Measurements from ENCODE around the gene ERN1. TPM values are rescaled to one million over a fixed set of nuclear protein-coding genes. Genes with fewer than 3 reads are reported as not detected.

The ERN1 gene
- total and polyA plus RNA-seq, 2 experiments from 2014 or later, result 8.9 to 12.4 TPM

DNA sequence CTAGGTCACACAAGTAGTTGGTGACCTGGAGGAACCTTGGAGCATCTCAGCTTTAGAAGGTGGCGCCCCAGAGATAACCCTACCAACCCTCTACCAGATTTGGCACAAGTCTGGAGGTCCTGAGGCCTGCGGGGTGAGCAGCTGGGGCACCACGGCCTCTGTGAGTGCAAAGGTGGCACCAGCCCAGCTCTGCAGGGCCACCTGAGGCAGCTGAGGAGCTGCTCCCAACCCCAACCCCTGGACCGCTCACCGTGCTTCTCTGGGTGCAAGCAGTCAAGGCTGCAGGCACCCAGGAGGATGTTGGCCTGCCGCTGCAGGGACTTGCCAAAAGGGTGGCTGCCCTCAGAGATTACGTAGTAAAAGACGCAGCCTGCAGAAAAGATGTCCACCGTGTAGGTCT lies 81.1 kb downstream of the ERN1 start:
- no peak overlapping the region for H3K27ac ChIP-seq
- no peaks in the 10 kb centered on the region for H3K27me3 ChIP-seq
- H3K4me3 ChIP-seq, result no peak overlapping the region
- no peak for DNase-seq (ENCODE audit: low read depth in 1 of 2, low spot score in 1 of 2)
- H3K9me3 ChIP-seq (ENCODE audit: low read depth), result no peaks in the 10 kb centered on the region
- TF ChIP-seq CTCF (IDR thresholded peaks at IDR 0.05; ENCODE audit: low read depth, low read length), result no peak
- no peaks in the 10 kb centered on the region for H3K4me1 ChIP-seq (ENCODE audit: low read depth)
- H3K36me3 ChIP-seq, result peaks cover 4% of the 10 kb centered on the region

GRCh38 chr17:64045176-64045575 lies 84.8 kb downstream of the ERN1 start:
- H3K36me3 ChIP-seq, result peaks cover 4% of the 10 kb centered on the region
- H3K9me3 ChIP-seq (ENCODE audit: low read depth), result no peaks in the 10 kb centered on the region
- H3K4me3 ChIP-seq, result no peak overlapping the region
- no peaks in the 10 kb centered on the region for H3K27me3 ChIP-seq
- TF ChIP-seq CTCF (IDR thresholded peaks at IDR 0.05; ENCODE audit: low read depth, low read length), result no peak
- H3K4me1 ChIP-seq (ENCODE audit: low read depth), result no peaks in the 10 kb centered on the region
- DNase-seq (ENCODE audit: low read depth in 1 of 2, low spot score in 1 of 2), result no peak
- H3K27ac ChIP-seq, result no peak overlapping the region

DNA sequence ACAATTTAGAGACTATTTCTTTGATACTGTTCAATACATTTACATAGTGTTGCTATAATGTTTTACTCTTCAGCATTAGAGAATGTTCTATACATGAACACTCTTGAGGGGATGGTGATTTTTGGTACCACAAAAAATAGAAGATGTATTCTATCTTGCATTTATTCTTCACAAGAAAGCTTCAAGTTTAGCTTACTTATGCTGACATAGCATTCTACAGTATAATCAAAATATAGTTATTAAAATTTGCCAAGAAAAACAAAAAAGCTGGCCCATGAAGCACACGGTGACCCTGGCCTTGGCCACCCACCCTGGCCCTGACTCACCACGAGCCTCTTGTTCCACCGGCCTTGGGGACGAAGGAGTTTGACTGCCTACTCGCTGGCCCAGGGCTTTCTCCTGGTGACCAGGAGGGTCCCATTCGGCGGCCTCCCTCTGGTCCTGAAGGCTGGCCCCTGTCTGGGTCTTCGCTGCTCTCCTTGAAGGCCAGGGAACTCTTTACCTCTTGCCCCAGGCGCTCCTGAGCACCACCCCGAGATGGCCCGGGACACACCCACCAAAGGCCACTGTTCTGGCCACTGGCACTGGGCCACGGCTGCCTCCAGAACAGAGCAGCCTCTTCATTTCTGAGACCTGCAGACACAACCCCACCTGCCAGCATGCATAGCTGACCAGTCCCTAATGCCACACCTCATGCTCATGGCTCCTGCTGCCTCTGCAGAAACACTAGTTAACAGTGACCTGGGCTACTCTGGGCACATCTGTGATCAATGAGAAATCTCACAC lies 87.1 kb downstream of the ERN1 start:
- H3K36me3 ChIP-seq, result peaks cover 4% of the 10 kb centered on the region
- no peak overlapping the region for H3K27ac ChIP-seq
- no peak overlapping the region for H3K4me3 ChIP-seq
- no peaks in the 10 kb centered on the region for H3K9me3 ChIP-seq (ENCODE audit: low read depth)
- no peak for TF ChIP-seq CTCF (IDR thresholded peaks at IDR 0.05; ENCODE audit: low read depth, low read length)
- no peaks in the 10 kb centered on the region for H3K27me3 ChIP-seq
- no peaks in the 10 kb centered on the region for H3K4me1 ChIP-seq (ENCODE audit: low read depth)
- DNase-seq (ENCODE audit: low read depth in 1 of 2, low spot score in 1 of 2), result no peak

DNA sequence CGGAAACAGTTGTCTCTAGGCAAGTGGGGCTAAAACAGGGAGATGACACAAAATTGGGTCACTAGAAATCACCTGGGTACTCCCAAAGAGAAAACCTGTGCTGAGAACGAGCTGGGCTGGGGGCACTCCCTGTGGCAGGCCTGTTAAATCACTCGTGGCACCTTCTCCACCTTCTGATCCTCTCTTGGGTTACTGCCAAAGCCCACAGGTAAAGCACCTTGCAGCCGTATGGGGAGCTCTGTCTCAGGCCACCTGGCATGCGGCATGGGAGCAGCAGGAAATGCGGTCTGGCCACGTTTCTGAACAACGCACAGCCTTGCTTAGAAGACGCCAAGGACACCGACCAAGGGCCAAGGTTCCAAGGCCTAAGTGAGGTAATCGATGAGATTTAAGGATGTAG lies 88.0 kb downstream of the ERN1 start:
- H3K4me3 ChIP-seq, result no peak overlapping the region
- DNase-seq (ENCODE audit: low read depth in 1 of 2, low spot score in 1 of 2), result no peak
- H3K4me1 ChIP-seq (ENCODE audit: low read depth), result no peaks in the 10 kb centered on the region
- no peaks in the 10 kb centered on the region for H3K9me3 ChIP-seq (ENCODE audit: low read depth)
- TF ChIP-seq CTCF (IDR thresholded peaks at IDR 0.05; ENCODE audit: low read depth, low read length), result no peak
- H3K27me3 ChIP-seq, result no peaks in the 10 kb centered on the region
- no peaks in the 10 kb centered on the region for H3K36me3 ChIP-seq
- no peak overlapping the region for H3K27ac ChIP-seq

DNA sequence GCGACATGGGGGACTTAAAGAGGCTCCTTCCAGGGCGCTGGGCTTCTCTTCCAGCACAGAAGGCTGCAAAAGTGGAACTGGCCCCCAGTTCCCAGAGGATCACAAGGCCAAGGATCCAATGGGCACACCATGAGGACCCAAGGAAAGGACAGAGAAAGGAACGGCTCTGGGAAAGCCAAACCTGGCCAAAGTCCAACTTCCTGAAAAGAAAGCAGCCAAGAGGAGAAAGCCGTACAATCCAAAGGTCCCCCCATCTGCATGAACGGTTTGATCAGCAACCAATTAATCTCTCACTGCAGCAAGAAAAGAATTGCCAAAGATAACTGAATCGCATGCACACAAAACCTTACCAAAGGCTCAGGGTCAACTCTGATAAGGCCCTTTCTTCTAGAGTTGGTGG lies 89.7 kb downstream of the ERN1 start:
- Histone ChIP-seq H3K4me3 (no peak overlapping the region), H3K36me3 (no peaks in the 10 kb centered on the region), H3K27me3 (no peaks in the 10 kb centered on the region), H3K9me3 (ENCODE audit: low read depth) (no peaks in the 10 kb centered on the region), H3K4me1 (ENCODE audit: low read depth) (no peaks in the 10 kb centered on the region), H3K27ac (no peak overlapping the region)
- no peak for TF ChIP-seq CTCF (IDR thresholded peaks at IDR 0.05; ENCODE audit: low read depth, low read length)
- no peak for DNase-seq (ENCODE audit: low read depth in 1 of 2, low spot score in 1 of 2)

Data from cardiac muscle cell (in vitro differentiated cells and primary cell).